ENCODE data around the gene LMX1B.

LMX1B gene

DNA sequence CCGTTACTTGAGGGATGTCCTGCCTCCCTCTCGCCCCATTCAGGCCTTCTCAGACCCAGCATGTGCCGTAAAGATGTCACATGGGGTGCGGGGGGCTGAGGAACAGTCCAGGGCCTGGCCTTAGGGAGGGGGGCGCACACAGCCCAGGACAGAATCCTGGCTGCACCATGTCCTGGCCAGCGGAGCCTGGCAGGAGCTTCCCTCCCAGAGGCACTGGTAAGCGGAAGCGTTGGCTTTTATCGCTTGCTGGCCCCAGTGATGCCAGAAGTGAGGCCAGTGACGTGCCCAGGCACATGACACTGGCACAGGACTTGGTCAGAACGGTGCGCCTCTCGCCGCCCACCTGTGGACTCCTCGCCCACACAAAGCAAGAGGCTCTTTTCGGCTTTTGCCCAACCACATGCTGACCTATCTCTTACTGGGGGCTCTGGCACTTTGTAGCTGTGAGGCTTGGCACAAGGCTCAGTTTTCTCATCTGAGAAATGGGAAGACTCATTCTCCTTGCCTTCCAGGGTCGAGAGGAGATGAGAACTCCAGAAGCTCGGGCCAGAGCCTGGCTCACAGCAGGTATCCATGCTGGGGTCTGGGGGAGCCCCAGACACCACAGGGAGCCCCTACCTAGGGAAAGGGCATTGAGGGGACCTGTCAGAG lies 59.0 kb downstream of the LMX1B start:
- Histone ChIP-seq H3K9me3 (ENCODE audit: insufficient read depth, low read length) (no peaks in the 10 kb centered on the region), H3F3A (ENCODE audit: insufficient read depth) (no peaks in the 10 kb centered on the region), H3K79me2 (ENCODE audit: insufficient read depth, low read length) (no peaks in the 10 kb centered on the region), H3K4me3 (ENCODE audit: insufficient read depth, low read length, poor library complexity, severe bottlenecking) (no peak overlapping the region), H3K36me3 (ENCODE audit: low read length) (no peaks in the 10 kb centered on the region), H3K4me2 (ENCODE audit: low read depth, low read length, poor library complexity, severe bottlenecking) (no peak overlapping the region), H2AFZ (ENCODE audit: low read depth, low read length, severe bottlenecking) (no peak overlapping the region), H4K20me1 (ENCODE audit: low read depth, low read length) (no peaks in the 10 kb centered on the region), H3K9ac (ENCODE audit: low read length) (no peak overlapping the region), H3K9me2 (replicated peaks; ENCODE audit: insufficient read depth, low read length) (no peaks in the 10 kb centered on the region), H3K27me3 (ENCODE audit: low read length) (no peaks in the 10 kb centered on the region), H3K27ac (ENCODE audit: low read depth, low read length) (no peak overlapping the region)
- no peak for TF ChIP-seq EZH2phosphoT487 (conservative IDR thresholded peaks at IDR 0.05; ENCODE audit: low read length)
- TF ChIP-seq, protein P1, sequence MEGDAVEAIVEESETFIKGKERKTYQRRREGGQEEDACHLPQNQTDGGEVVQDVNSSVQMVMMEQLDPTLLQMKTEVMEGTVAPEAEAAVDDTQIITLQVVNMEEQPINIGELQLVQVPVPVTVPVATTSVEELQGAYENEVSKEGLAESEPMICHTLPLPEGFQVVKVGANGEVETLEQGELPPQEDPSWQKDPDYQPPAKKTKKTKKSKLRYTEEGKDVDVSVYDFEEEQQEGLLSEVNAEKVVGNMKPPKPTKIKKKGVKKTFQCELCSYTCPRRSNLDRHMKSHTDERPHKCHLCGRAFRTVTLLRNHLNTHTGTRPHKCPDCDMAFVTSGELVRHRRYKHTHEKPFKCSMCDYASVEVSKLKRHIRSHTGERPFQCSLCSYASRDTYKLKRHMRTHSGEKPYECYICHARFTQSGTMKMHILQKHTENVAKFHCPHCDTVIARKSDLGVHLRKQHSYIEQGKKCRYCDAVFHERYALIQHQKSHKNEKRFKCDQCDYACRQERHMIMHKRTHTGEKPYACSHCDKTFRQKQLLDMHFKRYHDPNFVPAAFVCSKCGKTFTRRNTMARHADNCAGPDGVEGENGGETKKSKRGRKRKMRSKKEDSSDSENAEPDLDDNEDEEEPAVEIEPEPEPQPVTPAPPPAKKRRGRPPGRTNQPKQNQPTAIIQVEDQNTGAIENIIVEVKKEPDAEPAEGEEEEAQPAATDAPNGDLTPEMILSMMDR (IDR thresholded peaks at IDR 0.05; ENCODE audit: insufficient read depth, low read length, poor library complexity, severe bottlenecking) = no peak

DNA sequence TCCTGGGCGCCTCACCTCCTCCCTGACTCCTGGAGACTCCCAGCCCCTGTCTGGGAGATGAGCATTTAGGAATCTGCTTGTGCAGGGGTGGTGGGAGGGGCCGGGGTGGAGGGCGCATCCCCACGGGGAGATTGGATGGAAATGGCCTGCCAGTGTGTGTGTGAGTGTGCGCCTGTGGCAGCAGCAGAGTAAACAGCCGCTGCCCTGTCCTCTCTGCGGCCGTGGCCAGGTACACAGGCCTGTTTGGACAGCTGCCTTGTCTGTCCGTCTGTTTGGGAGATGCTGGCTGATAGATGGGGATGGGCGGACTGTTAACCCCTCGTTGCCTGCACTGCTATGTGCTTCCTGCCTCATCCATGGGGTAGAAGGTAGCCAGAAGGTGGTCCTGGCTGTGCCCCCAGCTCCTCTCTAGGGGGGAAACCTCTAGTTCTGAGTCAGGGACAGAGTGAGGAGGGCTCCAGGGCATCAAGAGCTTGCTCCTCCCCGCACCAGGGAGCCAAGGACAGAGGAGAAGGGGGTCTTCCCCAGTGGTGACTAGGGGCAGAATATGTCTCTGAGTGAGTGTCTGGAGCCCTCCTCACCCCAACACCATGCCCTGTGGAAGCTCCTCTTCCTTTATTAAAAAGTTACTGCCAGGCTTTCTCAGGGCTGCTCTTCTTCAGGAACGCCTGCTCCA lies 60.1 kb downstream of the LMX1B start:
- Histone ChIP-seq H3K4me3 (ENCODE audit: insufficient read depth, low read length, poor library complexity, severe bottlenecking) (no peak overlapping the region), H3K4me2 (ENCODE audit: low read depth, low read length, poor library complexity, severe bottlenecking) (no peak overlapping the region), H3K9ac (ENCODE audit: low read length) (no peak overlapping the region), H2AFZ (ENCODE audit: low read depth, low read length, severe bottlenecking) (no peak overlapping the region), H3K9me3 (ENCODE audit: insufficient read depth, low read length) (no peaks in the 10 kb centered on the region), H3K27ac (ENCODE audit: low read depth, low read length) (no peak overlapping the region), H3K9me2 (replicated peaks; ENCODE audit: insufficient read depth, low read length) (no peaks in the 10 kb centered on the region), H3K27me3 (ENCODE audit: low read length) (no peaks in the 10 kb centered on the region), H3F3A (ENCODE audit: insufficient read depth) (no peaks in the 10 kb centered on the region), H3K36me3 (ENCODE audit: low read length) (no peaks in the 10 kb centered on the region), H3K79me2 (ENCODE audit: insufficient read depth, low read length) (no peaks in the 10 kb centered on the region), H4K20me1 (ENCODE audit: low read depth, low read length) (no peaks in the 10 kb centered on the region)
- TF ChIP-seq EZH2phosphoT487 (conservative IDR thresholded peaks at IDR 0.05; ENCODE audit: low read length) = no peak
- TF ChIP-seq, protein P1 (IDR thresholded peaks at IDR 0.05; ENCODE audit: insufficient read depth, low read length, poor library complexity, severe bottlenecking) = no peak

DNA sequence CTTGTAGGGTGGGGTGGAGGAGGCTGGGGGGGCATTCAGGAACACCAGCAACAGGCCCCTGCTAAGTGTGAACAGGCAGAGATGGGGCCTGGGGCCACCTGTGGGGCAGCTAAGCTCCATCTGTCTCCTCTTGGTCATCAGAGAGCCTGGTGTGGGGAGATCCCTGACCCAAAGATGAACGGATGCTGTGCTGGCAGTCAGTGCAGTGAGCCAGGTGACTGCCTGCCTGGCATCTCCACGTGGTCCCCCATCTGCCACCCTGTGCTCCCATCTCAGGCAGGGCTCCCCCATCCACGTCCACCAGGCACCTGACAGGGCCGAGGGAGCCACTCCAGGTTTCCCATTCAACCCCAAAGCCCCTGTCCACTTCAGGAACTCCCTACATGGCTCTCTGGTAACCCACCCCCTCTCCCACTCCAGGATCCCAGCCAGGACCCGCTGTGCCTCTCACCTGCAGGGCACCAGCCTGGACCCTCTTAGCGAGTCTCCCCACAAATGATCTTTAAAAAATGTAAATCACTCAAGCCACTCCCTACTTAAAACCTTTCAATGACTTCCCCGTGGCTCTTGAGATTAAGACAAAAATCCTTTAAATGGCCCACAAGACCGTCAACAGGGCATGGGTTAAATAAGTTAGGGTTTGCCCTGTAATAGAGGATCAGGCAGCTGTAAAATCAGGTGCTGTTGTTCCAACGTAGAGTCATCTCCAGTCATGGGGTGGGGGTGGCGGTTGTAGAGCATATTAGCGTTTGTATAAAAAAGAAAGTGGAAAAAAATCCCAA lies 60.8 kb downstream of the LMX1B start:
- Histone ChIP-seq H3K27me3 (ENCODE audit: low read length) (no peaks in the 10 kb centered on the region), H3K27ac (ENCODE audit: low read depth, low read length) (no peak overlapping the region)

More for the DNA sequence above, 60.8 kb downstream of the LMX1B start:
- H3K4me3 ChIP-seq (ENCODE audit: insufficient read depth, low read length, poor library complexity, severe bottlenecking) = no peak overlapping the region
- no peaks in the 10 kb centered on the region for H3K36me3 ChIP-seq (ENCODE audit: low read length)
- TF ChIP-seq, protein P1 (IDR thresholded peaks at IDR 0.05; ENCODE audit: insufficient read depth, low read length, poor library complexity, severe bottlenecking) = no peak
- TF ChIP-seq EZH2phosphoT487 (conservative IDR thresholded peaks at IDR 0.05; ENCODE audit: low read length) = no peak
- H3K79me2 ChIP-seq (ENCODE audit: insufficient read depth, low read length) = no peaks in the 10 kb centered on the region
- no peaks in the 10 kb centered on the region for H3K9me2 ChIP-seq (replicated peaks; ENCODE audit: insufficient read depth, low read length)
- no peak overlapping the region for H3K9ac ChIP-seq (ENCODE audit: low read length)
- H3K9me3 ChIP-seq (ENCODE audit: insufficient read depth, low read length) = no peaks in the 10 kb centered on the region
- no peak overlapping the region for H2AFZ ChIP-seq (ENCODE audit: low read depth, low read length, severe bottlenecking)
- no peaks in the 10 kb centered on the region for H3F3A ChIP-seq (ENCODE audit: insufficient read depth)
- no peak overlapping the region for H3K4me2 ChIP-seq (ENCODE audit: low read depth, low read length, poor library complexity, severe bottlenecking)
- H4K20me1 ChIP-seq (ENCODE audit: low read depth, low read length) = no peaks in the 10 kb centered on the region

Data from SU-DHL-6 (cell line).